NOMO-1 treated with DMSO at 0.1 percent for 48 hours (cell line): Measurements from ENCODE around the gene ANKS3.
A peak's percentile ranks its signal among the peaks of the same experiment; 100 is the strongest.

Experiments
- DNase-seq: peaks from one replicate; lab custom pipeline; 2025; ENCODE audit not compliant: unreplicated experiment; lab: John Stamatoyannopoulos, UW

Gene ANKS3

DNA sequence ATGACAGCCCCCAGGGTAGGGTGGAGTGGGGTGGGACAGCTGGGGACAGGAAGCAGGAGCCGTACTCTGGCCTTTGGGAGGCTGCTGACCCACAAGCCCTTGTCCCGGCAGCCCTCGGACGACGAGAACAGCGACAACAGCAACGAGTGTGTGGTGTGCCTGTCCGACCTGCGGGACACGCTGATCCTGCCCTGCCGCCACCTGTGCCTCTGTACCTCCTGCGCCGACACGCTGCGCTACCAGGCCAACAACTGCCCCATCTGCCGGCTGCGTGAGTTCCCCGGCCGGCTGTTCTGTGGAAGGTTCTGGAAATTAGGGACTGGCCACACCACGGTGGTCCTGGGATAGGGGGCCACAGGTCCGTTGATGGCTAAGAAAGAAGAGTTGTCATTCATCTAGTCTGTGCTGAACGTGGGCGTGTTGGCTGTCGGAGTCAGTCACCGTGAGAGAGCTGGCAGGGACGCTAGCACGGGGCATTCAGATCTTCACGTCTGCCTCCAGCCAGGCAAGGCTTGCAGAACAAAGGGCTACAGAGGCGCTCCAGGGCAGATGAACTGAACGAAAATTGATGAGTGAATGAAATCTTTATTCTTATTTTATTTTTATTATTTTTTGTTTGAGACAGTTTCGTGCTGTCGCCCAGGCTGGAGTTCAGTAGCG, 60.6 kb downstream of the ANKS3 start:
- DNase-seq = no peak

DNA sequence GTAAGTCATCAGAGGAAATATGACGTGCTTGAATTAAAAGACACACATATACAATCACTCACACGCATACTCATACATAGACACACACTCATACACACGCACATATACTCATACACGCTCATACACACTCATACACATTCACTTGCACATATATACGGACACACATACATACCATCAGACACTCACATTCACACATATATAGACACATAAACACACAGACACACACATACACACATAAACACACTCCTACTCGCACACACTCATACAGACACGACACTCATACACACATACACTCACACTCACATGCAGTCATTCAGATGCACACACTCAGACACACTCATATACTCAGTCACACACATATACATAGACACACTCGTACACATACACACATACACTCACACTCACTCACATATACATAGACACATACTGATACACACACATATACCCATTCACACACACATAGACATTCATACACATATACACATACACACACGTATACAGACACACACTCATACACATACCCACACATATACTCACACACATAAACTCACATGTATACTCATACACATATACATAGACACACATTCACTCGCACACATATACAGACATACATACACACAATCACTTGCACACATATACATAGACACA, 65.6 kb downstream of the ANKS3 start:
- no peak for DNase-seq

DNA sequence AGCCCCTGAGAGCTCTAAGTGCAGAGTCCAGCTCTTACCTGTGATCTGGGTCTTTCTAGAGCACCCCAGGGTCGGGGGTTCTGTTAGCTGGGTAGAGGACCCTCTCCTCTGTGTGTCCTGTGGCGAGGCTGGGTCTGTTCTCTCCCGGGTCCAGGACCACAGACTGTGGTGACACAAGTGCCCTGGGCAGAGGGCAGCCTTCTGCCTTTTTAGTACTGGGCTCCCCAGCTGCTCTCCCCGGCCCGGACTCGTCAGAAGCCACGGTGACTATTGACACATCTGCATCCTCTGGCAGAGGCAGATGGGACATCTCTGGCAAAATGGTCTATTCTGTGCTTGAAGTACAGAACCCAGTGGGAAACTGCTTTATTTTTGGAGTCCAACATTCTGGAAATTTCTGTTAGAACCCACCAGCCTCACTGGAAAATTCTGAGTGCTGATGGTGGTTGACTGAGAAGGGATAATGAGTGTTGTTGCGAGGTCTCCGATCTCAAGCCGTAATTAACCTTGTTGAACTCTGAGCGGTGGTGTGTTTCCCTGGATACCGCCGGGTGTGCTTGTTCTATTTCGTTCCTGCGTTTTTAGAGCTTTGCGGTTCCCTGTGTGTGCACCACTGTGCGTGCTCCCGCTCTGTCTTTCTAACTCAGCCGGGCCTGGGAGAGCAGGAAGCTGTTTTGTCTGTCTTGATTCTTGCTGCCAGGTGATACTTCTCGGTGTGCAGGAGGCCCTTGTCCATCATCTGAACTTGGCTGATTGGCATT, 66.7 kb downstream of the ANKS3 start:
- no peak for DNase-seq

DNA sequence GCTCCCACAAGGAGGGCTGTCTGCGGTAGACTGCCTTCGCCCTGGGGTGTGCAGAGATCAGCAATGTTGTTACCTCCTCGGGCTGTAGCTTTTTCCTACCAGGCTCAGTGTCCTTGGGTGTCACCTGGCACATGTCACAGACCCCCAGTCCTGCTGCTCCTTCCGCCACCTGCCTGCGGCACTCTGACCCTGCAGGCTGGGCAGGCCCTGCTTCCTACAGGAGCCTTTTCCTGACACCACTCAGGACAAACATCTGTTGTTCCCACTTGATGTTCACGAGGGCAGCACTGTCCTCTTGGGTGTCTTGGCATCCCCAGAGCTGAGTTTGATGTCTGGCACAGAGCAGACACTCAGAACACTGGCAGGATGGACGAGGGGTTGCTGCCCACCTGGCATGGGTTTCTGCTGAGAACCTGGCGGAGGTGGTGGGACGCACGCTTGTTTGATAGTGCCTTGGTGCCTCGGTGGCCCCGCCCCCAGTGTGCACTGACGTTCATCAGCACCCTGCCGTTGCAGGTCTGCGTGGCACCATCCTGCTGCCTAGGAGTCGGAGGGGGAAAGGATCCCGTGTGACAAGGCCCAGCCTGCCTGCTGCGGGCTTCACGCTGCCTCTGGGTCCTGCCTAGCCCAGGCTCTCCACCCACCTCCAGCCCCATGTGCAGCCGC, 67.4 kb downstream of the ANKS3 start:
- DNase-seq = no peak

DNA sequence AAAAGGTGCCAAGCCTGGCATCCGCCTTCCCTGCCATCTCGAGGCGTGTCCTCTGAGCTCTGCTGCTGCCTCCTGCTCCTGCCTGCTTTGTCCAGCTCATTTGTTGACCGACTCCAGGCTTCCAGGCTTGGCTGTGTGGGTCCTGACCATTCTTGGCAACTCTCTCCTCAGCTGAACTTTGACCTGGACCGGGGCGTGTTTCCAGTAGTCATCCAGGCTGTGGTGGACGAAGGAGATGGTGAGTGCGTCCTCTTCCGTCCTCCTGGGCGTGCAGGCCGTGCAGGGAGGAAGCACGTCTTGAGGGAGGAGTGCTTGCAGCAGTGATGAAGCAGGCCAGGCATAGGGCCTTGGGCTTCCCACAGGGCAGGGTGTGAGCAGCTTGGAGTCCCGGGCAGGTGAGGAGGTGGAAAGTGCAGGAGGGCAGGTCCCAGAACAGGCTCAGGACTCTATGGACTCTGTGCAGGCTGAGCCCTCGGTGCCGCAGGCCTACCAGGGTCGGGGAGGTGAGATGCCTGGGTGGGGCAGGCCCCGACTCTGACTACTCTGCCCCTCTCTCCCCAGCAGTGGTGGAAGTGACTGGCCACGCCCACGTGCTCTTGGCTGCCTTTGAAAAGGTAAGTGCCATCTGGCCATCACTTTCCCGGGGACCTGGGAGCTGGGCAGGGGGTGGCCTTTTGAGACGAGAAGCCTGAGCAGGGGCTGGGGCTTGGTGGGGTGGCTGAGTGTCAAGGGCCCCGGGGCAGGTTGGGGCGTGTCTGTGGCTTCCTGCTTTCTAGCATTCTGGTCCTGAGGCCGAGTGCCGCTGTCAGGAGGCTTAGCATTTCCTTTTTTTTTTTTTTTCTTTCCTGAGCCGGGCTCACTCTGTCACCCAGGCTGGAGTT, 69.3 kb downstream of the ANKS3 start:
- peak; percentile 74 for DNase-seq

DNA sequence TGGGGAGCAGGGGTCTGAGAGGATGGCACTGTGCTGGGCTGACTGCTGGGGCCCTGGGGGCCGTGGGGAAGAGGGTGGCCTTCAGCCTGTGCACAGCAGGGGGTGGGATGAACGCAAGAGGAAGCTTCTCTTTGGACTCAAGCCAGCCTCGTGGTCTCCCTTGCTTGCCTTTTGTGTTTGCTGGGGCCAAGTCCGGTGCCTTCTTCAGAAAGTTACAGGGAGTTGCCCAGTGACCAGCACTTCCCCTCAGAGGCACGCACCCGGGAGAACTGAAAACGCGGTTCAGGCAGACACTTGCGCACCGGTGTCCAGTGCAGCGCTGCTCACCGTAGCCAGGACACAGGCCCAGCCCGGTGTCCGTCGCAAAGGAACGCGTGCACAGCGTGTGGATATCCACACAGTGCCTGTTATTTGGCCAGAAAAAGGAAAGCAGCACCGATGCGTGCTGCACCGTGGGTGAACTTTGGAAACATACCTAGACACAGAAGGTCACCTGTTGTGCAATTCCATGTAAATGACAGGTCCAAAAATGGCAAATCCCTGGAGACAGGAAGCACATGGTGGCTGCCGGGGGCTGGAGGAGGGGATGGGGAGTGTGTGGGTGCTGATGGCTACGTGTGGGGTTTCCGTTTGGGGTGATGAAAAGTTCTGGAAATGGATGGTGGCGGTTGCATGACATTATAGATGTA, 70.2 kb downstream of the ANKS3 start:
- peak; percentile 89 for DNase-seq

DNA sequence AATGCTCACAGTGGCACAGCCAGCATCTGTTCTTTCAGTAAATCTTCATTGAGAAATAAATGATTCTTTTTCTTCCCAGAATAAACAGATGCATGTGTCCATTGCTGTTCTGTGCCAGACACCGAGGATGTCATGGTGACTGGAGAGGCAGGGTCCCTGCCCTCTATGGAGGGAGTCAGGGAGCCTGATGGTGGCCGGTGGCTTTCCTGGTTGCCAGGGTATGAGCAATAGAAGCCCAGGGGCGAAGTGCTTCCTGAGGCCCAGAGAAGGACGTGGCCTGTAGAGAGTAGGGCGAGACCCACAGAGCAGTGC, 70.7 kb downstream of the ANKS3 start:
- DNase-seq = no peak

DNA sequence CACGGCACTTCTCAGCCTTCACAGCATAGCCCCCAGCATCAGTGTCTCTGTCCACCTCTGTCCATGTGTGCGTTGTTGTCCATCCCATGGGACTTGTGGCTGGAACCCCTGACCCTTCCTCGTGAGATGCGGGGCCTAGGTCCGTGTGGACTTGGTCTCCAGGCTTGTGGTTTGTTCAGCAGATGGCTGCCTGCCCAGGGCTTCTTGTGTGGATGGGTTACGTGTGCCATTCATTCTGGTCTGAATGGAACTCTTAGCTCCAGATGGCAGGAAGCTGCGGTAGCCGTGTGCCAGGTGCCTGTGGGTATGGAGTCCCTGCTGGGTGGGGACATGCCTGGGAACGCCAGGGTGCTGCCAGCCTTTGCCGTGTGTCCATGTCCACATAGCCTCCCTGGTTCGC, 72.4 kb downstream of the ANKS3 start:
- DNase-seq = no peak

DNA sequence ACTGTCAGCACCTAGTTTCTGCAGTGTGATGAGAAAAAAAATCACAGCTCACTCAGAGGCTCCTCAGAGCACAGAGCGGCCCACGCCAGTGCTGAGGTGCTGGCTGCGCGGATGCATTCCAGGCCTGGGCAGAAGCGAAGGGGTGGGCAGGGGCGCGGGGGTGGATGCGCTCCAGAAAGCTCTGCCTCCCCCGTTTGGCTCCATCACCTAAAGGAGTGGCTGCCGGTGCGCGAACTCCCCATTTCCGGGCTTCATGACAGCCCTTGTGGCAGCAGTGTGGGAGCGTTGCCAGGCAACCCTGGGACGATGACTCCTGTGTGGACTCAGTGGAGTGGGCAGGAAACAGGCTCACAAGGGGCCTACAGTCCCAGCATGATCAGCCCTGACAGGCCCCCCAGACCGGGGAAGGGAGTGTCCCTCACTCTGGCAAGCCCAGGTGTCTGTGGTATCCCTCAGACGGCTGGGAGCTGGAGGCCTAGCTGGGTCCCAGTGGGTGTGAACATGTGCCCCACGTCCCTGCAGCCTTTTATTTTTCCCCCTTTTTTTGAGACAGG, 73.5 kb downstream of the ANKS3 start:
- no peak for DNase-seq

DNA sequence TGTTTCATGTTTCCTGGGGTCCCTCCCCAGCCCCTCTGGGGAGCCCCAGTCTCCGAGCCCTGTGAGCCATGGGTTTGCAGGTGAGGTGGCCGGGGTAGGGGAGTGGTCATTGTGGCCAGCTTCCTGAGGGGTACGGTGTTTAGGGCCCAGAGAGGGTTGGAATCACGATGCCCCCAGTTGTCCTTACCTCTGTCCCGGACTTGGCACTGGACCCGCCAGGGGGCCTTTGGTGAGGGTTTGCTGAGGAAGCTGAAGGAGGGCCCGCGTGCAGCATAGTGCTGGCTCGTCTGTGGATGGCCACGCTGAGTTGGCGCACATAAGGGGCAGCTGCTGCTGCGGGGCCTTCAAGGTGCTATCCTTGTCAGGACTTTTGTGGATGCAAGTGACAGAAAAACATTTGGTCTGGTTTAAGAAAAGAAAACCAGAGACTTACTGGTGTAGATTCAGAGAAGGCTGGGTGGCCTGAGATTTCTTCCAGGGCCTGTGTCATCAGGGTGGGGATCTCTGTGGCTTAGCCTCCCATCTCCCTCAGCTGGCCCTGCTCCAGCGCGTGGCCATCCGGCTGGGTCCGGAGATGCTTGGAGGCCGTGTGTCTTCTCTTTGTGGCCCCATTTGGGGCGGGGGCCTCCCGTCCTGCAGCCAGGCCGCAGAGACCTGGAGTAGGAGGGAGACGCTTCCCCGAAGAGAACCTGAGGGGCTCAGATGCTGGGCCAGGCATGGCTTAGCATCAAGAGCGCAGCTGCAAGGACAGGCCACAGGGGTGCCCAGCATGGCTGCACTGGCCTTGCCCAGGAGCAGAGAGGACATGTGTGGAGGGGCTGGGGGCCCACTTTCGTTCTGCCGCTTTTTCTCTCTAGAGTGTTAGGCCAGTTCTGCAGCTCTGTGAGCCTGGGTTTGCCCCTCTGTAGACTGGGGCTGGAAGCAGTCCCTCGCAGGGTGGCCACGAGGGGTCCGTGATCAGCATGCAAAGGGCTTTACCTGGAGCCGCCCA, 74.4 kb downstream of the ANKS3 start:
- DNase-seq = no peak

DNA sequence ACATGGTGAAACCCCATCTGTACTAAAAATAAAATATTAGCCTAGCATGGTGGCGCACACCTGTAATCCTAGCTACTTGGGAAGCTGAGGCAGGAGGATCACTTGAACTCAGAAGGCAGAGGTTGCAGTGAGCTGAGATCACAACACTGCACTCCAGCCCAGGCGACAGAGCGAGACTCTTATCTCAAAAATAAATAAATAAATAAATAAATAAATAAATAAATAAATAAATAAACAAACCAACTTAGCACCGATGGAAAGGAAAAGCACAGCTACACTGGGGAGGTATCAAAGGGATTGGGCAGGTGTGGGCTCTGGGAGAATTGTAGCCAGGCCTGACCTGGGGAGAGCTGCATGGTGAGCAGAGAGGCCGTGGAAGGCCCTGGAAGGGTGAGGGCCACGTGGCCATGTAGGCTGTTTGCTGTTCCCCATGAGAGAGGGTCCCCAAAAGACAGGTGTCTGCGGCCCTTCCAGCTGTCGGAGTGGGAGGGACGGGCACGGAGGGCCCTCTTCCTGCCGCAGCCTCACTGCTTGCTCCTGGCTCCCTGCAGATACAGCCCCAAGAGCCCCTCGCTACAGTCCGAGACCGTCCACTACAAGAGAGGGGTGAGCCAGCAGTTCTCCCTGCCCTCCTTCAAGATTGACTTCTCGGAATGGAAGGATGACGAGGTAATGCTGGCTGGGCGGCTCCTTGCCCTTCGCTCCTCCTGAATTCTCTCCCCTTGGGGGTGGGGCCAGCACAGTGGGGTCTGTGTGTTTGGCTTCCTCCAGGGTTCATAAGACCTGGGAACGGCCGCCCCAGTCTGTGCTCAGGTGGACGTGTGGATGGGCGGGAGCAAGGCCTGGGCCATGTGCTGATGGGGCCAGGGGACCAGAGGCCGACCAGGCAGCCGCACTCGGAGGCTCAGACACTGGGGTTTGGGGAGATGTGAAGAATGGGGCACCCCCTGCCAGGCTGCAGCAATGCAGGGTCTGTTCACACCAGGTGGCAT, 77.1 kb downstream of the ANKS3 start:
- DNase-seq = no peak

DNA sequence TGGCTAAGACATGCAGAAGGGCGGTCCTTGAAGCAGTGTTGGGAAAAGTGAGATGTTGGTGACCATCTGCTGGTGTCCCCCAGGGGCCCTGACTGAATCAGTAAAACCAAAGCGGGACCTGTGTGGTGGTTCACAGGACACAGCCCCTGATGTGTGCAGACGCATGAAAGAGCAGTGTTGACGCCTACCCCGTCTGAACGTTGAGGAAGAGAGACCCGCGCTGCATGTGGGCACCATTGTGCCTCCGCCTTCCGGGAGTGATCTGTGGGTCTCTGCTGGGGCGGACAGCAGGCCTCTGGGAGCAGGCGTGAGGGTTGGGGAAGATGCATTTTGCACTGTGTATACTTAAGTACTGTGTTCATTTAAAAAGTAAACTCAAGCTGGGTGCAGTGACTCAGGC, 77.8 kb downstream of the ANKS3 start:
- no peak for DNase-seq

DNA sequence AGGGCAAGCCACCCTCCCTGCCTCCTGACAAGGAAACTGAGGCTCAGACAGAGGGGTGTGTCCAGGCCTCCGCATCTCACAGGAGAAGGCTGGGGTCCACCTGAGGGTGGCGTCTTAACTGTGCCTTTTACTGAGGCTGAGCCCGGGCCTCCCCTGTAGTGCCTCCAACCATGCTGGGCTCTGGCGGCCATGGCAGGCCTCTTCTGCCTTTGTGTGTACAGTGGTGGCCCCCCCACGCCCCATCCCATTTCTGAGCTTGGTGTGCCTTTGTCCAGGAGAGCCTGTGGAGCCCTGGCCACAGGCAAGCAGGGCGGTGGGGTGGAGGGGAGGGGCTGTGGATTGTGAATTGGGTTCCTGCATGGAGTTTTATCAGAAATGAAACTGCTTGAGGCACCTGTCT, 78.3 kb downstream of the ANKS3 start:
- no peak for DNase-seq

DNA sequence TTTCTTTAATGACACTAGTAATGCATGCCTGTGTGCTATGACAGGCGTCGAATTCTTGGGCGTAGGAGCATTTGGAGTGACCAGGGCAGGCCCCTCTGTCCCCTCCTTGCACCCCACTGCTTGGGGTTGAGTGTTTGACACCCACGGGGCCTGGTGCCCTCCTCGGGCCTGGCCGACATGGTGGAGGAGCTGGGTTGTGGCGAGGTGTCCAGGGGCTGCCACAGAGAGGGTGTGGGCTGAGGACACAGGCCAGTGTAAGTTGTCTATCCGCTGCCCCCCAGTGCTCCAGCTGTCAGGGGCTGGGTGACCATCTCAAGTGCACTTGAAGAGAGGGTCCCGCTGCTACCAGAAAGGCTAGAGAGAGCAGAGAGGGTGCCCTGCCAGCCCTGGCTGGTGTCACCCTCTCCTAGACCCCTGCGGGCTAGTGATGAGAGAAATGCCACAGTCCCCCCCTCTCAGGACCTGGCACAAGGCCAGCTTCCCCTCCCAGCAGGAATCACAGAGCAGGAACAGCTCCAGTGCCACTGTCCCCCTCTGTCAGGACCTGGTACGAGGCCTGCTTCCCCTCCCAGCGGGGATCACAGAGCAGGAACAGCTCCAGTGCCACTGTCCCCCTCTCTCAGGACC, 79.0 kb downstream of the ANKS3 start:
- DNase-seq = no peak

DNA sequence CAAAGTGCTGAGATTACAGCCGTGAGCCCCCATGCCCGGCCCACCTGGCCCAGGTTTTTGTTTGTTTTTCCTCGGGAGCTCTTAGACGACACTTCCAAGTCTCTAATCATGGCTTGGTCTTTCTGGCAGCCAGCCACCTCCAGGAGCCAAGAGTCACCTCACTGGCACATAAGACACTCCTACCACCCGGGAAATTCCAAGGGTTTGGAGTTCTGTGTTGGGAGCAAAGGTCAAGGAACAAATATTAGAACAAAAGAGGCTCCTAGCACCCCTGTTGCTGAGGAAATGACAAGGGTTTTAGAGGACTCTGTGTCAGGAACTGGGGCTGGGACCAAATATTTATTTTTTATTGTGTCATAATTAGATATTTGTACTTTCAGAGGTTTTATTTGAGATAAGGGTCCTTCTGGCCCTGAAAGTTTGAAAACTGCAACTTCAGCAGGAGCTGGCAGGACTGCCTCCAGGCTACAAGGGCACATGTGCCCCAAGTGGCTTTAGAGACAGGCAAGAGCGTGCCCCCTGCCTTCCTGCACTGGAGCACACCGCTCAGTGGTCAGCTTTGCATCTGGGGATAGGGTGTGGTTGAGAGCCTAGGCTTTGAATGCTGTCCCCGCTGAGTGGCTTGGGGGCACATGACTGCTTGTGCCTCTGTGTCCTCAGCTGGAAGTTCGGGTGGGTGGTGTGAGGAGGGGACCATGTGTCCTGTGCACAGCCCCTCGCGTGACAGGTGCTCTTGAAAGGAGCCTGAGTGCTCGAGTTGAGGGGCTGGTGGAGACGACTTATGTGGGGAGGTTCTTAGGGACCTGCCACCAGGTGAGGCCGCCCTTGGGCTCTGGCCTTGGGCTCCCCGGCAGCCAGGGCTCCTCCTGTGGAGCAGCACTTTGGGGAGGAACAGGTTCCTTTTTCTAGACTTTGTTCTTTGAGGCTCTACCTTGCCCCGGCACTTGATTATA, 79.8 kb downstream of the ANKS3 start:
- no peak for DNase-seq

DNA sequence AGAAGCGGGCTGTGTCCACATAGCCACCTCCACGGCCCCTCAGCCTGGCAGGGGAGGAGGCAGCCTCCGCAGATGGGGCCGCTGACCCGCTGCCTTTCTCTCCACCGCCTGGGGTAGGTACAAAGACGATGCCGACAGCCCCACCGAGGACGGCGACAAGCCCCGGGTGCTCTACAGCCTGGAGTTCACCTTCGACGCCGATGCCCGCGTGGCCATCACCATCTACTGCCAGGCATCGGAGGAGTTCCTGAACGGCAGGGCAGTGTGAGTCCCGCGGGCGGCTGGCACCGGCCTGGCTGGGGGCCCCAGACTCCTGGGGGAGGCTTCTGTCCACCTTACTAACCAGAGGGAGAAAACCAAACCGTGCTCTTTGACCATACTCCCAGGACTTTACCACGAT, 81.5 kb downstream of the ANKS3 start:
- no peak for DNase-seq
